Thymus (tissue), 11 donors: Measurements from ENCODE around the gene PREX1. TPM values are rescaled to one million over a fixed set of nuclear protein-coding genes. Genes with fewer than 3 reads are reported as not detected.

Experiments used
- DNase-seq, 9 donors: peaks; one replicate each; pipeline ENCODE4 v3.0.0-alpha.2; 2013; ENCODE audit warnings: low spot score in 9 of 9, low read depth in 6 of 9, missing footprints in 1 of 9
- H3K27ac ChIP-seq, 2 donors: one replicate each; pipeline ENCODE4 v1.5.1; 2013; ENCODE audit warnings: control low read depth in 1 of 2, low read depth in 1 of 2, low read length in 1 of 2, mild to moderate bottlenecking in 1 of 2, moderate library complexity in 1 of 2
- H3K27me3 ChIP-seq, 2 donors: one replicate each; pipeline ENCODE4 v1.5.1; 2013; ENCODE audit warnings: low read length in 1 of 2; ENCODE audit not compliant: control insufficient read depth in 2 of 2, insufficient read depth in 1 of 2
- H3K36me3 ChIP-seq, 2 donors: one replicate each; pipeline ENCODE4 v1.5.1; 2013; ENCODE audit warnings: low read length in 1 of 2, mild to moderate bottlenecking in 1 of 2, moderate library complexity in 1 of 2; ENCODE audit not compliant: control insufficient read depth in 2 of 2, insufficient read depth in 2 of 2
- H3K4me1 ChIP-seq, 2 donors: one replicate each; pipeline ENCODE4 v1.5.1; 2013; ENCODE audit warnings: low read length in 2 of 2; ENCODE audit not compliant: control insufficient read depth in 2 of 2, insufficient read depth in 2 of 2
- H3K4me3 ChIP-seq, 2 donors: one replicate each; pipeline ENCODE4 v1.5.1; 2013; ENCODE audit warnings: low read length in 2 of 2, control low read depth in 1 of 2, mild to moderate bottlenecking in 1 of 2
- H3K9me3 ChIP-seq, 2 donors: one replicate each; pipeline ENCODE4 v1.5.1; 2013; ENCODE audit warnings: low read length in 1 of 2, mild to moderate bottlenecking in 1 of 2; ENCODE audit not compliant: control insufficient read depth in 2 of 2, insufficient read depth in 1 of 2
- WGBS: extraction: QIAGEN DNeasy Blood & Tissue Kit; methylation state at CpG from one replicate; pipeline ENCODE4 v1.1.7; 2013; 5-methylcytosine and 5-hydroxymethylcytosine counted together
- polyA plus RNA-seq: library from polyadenylated mRNA; stranded (reverse); fragments of 200-250 nt; gene quantifications from one replicate; pipeline ENCODE4 v1.2.3, GENCODE V29; 2013
- total RNA-seq: library from RNA; stranded (reverse); fragments of 120-200 nt; gene quantifications from one replicate; pipeline ENCODE4 v1.2.4, GENCODE V29; 2013
- donor health status: healthy.

PREX1 gene
- total and polyA plus RNA-seq, 2 donors: 12.5 to 19.8 TPM

DNA sequence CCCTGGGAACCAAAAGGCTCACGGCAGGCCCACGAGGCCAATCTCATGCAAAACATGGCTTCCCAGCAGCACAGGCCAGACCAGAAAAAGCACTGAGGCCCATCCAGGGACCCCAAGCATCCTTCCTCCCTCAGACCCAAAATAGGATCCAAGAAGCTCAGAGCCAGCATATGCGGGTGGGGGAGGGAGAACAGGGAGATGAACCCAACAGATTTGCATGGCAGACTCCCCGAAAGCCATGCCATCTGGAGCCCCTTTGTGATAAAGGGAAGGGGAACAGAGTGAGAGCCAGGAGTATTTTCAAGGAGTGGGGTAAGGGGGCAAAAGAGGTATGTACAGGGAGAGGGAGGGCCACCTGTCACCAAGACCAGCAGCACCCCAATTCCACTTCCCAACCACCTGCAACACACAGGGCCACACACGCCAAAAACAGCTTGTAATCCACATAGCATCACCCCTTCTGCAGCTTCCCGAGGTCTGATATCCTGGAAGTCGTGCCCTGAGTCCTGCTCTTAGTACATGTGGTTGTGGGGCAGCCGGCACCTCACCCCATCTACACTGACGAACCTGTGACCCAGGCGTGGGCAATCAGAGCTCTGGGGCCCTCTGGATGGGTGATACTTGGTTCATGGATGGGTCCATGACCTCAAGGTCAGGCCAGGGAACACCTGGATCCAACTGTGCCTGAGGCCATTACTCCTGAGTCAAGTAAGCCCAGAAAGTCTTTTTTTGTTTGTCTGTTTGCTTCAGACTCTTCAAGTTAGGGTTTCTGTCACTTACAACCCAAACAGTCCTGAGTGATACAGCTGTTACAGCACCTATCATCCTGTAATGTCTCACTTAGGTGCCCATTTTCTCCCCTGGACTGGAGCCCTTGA, 24.4 kb downstream of the PREX1 start:
- Histone ChIP-seq H3K36me3 (no peaks in the 10 kb centered on the region), H3K27me3 (no peaks in the 10 kb centered on the region), H3K4me3 (no peak overlapping the region), H3K4me1 (peaks cover 0 to 11% of the 10 kb centered on the region in 2 donors), H3K9me3 (peaks cover 0 to 13% of the 10 kb centered on the region in 2 donors), H3K27ac (no peak overlapping the region)
- WGBS: 98% methylated on average over 10 of the region's 10 CpGs
- DNase-seq: no peak

DNA sequence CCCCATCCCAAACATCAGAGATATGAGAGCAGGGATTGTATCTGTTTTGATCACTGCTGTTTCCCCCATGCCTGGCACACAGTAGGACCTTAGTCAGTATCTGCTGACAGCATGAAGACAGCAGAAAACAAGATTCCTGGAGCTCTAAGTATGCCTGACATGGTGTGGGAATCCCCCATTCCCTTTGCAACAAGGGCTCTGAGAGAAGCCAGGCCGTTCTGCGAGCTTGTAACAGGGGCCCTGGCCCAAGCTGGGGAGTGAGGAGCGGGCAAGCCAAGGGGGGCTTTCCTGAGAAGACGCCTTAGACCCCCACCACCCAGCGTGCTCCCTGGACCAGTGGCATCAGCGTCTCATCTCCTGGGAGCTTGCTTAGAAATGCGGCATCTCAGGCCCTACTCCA, 25.2 kb downstream of the PREX1 start:
- no peak for DNase-seq
- no peak overlapping the region for H3K4me3 ChIP-seq
- no peaks in the 10 kb centered on the region for H3K36me3 ChIP-seq
- H3K27me3 ChIP-seq: no peaks in the 10 kb centered on the region
- peaks cover 0 to 14% of the 10 kb centered on the region in 2 donors for H3K4me1 ChIP-seq
- no peak overlapping the region for H3K27ac ChIP-seq
- 93% methylated on average over 7 of the region's 7 CpGs for WGBS
- peaks cover 0 to 9% of the 10 kb centered on the region in 2 donors for H3K9me3 ChIP-seq

DNA sequence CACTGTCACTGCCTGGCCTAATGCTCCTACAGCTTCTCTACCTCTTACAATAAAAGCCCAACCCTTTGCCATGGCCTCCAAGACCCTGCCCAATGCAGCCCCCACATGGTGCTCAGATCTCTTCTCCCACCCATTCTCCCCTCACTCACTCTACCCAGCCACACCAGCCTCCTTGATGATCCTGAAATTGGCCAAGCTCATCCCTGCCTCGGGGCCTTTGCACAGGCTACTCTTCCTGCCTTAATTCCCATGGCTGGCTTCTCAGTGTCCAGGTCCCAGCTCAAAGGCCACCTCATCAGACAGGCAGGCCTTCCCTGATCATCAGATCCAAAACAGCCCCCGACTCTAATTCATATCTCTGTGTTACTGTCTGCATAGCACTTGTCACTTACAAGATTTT, 25.6 kb downstream of the PREX1 start:
- WGBS: 75% methylated on average over 2 of the region's 2 CpGs
- no peak overlapping the region for H3K27ac ChIP-seq
- H3K4me3 ChIP-seq: no peak overlapping the region
- H3K27me3 ChIP-seq: no peaks in the 10 kb centered on the region
- peaks cover 0 to 7% of the 10 kb centered on the region in 2 donors for H3K9me3 ChIP-seq
- H3K36me3 ChIP-seq: no peaks in the 10 kb centered on the region
- H3K4me1 ChIP-seq: peaks cover 0 to 17% of the 10 kb centered on the region in 2 donors
- no peak for DNase-seq

DNA sequence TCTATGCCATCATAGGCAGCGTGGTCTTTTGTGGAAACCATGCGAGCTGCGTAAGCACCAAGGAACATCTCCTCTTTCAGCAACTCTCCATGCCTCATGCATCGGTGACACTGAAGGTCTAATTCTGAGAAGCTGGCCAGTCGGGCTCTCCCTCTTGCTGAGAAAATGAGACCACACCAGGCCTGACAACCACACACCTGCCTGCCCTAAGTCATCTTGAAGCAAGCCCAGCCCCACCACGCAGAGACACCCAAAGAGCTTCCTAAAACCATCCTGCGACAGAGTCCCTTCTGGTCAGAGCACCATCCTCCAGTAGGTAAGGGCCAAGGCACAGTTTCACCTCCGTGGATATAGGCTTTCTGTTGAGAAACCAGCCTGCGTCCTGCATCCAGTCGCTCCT, 26.6 kb downstream of the PREX1 start:
- peaks cover 0 to 17% of the 10 kb centered on the region in 2 donors for H3K4me1 ChIP-seq
- H3K4me3 ChIP-seq: no peak overlapping the region
- DNase-seq: no peak
- H3K27me3 ChIP-seq: no peaks in the 10 kb centered on the region
- H3K36me3 ChIP-seq: no peaks in the 10 kb centered on the region
- peaks cover 0 to 4% of the 10 kb centered on the region in 2 donors for H3K9me3 ChIP-seq
- no peak overlapping the region for H3K27ac ChIP-seq
- 96% methylated on average over 10 of the region's 10 CpGs for WGBS

DNA sequence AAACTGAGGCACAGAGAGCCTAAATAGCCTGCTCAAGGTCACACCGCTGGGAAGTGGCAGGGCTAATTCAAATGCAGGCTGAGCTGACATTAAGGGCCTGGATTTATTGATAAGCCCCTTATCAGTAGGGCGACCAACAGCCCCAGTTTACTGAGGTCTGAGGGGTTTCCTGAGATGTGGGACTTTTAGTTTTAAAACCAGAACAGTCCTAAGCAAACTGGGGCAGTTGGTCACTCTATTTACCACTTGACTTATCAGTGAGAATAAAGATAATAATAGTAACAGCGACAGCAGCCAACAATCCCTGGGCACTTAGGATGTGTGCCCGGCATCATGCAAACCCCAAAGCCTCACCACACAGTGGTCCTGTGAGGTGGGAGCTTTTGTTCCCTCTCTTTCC, 27.6 kb downstream of the PREX1 start:
- H3K27me3 ChIP-seq: no peaks in the 10 kb centered on the region
- no peaks in the 10 kb centered on the region for H3K36me3 ChIP-seq
- no peak overlapping the region for H3K4me3 ChIP-seq
- peaks cover 0 to 4% of the 10 kb centered on the region in 2 donors for H3K9me3 ChIP-seq
- peaks cover 0 to 17% of the 10 kb centered on the region in 2 donors for H3K4me1 ChIP-seq
- DNase-seq: no peak
- H3K27ac ChIP-seq: no peak overlapping the region
- 97% methylated on average over 4 of the region's 4 CpGs for WGBS

DNA sequence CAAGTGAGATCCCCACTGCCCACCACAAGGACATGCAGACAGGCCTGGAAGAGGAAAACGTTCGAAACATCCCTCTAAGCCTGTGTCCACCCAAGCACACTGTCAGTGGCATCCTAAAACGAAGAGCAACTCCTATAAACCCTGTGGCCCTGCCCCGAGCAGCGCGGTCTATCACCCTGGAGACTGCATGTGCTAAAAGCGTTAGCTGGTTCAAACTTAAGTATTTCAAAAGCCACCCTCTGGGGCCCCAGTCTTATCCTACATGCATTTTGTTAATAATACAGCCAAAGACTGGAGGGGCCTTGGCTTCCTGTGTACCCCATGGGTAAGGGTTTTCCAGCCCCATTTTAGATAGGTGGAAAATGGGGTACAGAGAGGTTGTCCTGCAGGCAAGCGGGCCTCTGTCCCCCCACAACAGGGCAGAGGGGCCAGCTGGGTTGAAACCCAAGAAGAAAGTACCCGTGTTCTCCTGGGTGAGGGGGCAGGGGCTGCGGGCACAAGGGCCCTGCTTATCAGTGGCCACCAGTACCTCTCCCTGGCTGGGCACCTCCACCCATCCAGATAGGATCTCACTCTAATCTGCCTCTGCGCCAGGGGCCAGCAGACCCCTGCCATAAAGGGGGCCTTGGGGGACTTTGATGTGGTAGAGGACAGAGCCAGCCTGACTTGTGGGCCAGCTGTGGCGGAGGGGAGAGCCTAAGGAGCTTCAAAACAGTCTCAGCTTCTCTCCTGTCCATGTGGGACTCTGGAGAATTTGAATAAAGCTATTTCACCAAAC, 28.3 kb downstream of the PREX1 start:
- Histone ChIP-seq H3K9me3 (peaks cover 0 to 4% of the 10 kb centered on the region in 2 donors), H3K27me3 (no peaks in the 10 kb centered on the region), H3K36me3 (no peaks in the 10 kb centered on the region), H3K4me1 (peaks cover 0 to 19% of the 10 kb centered on the region in 2 donors), H3K27ac (no peak overlapping the region), H3K4me3 (no peak overlapping the region)
- 79% methylated on average over 12 of the region's 12 CpGs for WGBS
- no peak for DNase-seq

DNA sequence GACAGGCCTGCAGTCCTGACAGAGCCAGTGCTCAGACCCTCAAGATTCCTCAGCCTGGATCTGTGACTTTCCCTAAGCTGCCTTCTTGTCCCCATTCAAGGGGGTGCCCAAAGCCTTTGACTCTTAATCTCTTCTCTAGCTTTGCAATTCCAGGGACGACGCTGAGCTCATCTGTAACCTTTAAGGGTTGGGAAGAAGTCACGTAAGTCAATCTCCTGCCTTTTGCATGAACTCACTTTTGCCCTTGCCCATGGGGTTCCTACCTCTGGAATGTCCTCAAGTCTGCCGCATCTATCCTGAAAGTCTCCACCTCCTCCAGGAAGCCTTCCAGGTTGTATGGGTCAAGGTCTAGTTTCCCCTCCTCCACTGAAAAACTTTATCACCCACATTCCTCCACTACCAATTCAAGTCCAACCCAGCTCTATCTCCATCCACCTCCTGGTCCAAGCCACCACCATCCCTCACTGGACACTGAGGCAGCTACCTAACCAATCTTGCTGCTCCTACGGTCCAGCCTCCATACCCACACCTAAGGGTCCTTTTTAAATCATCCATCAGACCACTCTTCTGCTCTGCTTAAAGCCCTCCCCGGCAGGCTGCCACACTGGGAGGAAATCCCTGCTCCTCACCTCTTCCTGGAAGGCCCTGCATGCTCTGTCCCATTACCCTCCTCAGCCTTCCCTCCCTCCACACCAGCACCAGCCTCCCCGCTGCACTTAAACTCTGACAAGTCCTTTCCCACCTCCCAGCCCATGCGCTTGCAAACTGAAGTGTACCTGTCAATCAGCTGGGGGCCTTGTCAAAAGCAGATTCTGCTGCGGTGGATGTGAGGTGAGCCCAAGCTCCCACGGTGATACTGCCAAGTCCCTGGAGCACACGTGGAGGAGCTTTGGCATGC, 29.7 kb downstream of the PREX1 start:
- Histone ChIP-seq H3K4me1 (peaks cover 0 to 28% of the 10 kb centered on the region in 2 donors), H3K27me3 (no peaks in the 10 kb centered on the region), H3K9me3 (peaks cover 0 to 4% of the 10 kb centered on the region in 2 donors), H3K36me3 (no peaks in the 10 kb centered on the region), H3K27ac (no peak overlapping the region), H3K4me3 (no peak overlapping the region)
- WGBS: 91% methylated on average over 11 of the region's 11 CpGs
- no peak for DNase-seq

DNA sequence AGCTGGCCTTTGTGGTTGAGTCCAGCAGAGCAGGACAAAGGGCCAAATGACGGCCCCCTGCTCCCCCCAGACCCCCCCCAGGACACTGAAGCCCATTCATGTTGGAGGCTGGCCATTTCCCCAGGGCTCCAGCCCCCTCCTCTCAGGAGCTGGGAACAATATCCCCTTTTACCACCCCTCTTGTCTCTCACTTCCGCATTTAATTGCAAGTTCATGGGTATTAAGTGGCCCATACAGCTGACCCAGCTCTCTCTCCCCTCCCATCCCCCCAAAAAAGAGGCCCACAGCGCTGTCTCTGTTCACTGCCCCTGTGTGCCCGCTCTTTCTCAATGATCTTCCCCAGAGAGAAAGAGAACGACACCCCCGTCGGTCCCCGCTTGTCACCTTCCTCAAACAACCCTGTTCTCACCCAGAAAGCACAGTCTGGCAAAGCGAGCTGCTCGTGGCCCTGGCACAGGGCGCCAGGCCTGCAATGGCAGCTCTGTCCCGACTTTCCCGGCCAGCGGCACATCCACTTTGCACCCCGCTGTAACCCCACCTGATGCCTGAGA, 30.4 kb downstream of the PREX1 start:
- Histone ChIP-seq H3K4me1 (peaks cover 0 to 28% of the 10 kb centered on the region in 2 donors), H3K27me3 (no peaks in the 10 kb centered on the region), H3K9me3 (peaks cover 0 to 3% of the 10 kb centered on the region in 2 donors), H3K27ac (no peak overlapping the region), H3K4me3 (no peak overlapping the region), H3K36me3 (no peaks in the 10 kb centered on the region)
- no peak for DNase-seq
- 92% methylated on average over 15 of the region's 15 CpGs for WGBS
